Activated CD8-positive, alpha-beta memory T cell treated with anti-CD3 and anti-CD28 coated beads for 48 hours (primary cell): ENCODE results near the gene TULP4.
"Not testable (repeated sequence)": the region's sequence is repeated elsewhere in the genome, so short reads cannot be mapped to it uniquely, and the experiment has no call there.

Experiments
- DNase-seq, 3 experiments: peaks; one replicate each; pipeline ENCODE4 v3.0.0-alpha.2; 2020; ENCODE audit warnings: low read depth in 2 of 3, low spot score in 2 of 3

The TULP4 gene

DNA sequence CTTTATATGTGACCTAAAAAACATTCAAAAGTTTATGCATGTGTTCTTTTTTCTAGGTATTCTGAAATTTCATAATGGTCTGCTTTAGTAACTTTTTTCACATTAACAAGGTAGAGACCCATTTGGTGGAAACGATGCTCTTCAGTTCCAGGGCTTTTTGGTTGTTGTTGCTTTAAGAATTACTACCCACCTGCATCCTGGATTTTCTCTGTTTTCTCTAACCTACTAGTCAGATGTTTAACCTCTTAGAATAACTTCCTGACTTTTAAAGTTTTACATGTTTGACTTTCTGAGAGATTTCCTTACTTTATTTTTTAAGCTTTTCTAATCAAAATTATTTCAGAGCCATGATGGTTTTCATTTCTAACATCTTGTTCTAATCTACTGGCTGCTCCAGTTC, 14.9 kb downstream of the TULP4 start:
- no peak for DNase-seq

GRCh38 chr6:158328952-158329351, 16.7 kb downstream of the TULP4 start:
- no peak for DNase-seq

DNA sequence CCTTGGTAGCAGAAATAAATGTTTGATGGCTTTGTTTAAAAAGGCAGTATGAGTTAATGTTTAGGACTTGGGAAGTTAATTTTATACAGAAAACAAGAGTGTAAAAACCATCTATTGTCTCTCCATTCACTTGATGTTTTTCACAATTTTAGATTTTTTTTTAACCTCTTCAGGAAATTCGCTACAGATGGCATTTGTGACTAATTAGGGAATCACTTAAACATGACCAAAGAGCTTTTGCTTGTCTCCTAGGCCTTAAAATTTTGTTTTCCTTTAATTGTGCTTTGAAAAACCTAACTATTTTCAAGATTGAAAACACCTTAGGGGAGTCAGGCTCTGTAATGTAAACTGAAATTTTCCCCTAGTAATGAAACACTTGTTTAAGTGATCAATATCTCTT, 17.3 kb downstream of the TULP4 start:
- DNase-seq, result no peak

GRCh38 chr6:158330016-158330415, 17.8 kb downstream of the TULP4 start:
- no peak for DNase-seq

GRCh38 chr6:158332237-158332636, 20.0 kb downstream of the TULP4 start:
- no peak for DNase-seq

GRCh38 chr6:158333094-158333493, 20.8 kb downstream of the TULP4 start:
- no peak for DNase-seq

GRCh38 chr6:158334534-158334933, 22.3 kb downstream of the TULP4 start:
- no peak for DNase-seq

GRCh38 chr6:158337332-158337731, 25.1 kb downstream of the TULP4 start:
- DNase-seq, result no peak

GRCh38 chr6:158338311-158339112, 26.2 kb downstream of the TULP4 start:
- no peak for DNase-seq

DNA sequence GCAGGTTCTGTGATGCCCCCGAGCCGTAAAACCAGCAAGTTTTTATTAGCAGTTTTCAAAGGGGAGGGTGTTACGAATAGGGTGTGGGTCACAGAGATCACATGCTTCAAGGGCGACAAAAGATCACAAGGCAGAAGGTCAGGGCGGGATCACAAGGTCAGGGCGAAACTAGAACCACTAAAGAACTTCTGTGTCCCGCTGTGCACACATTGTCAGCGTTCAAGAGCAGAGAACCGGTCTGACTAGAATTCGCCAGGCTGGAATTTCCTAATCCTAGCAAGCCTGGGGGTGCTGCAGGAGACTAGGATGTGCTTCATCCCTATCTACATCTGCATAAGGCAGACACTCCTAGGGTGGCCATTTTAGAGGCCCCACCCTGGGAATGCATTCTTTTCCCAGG, 26.9 kb downstream of the TULP4 start:
- DNase-seq, result not testable (repeated sequence)

DNA sequence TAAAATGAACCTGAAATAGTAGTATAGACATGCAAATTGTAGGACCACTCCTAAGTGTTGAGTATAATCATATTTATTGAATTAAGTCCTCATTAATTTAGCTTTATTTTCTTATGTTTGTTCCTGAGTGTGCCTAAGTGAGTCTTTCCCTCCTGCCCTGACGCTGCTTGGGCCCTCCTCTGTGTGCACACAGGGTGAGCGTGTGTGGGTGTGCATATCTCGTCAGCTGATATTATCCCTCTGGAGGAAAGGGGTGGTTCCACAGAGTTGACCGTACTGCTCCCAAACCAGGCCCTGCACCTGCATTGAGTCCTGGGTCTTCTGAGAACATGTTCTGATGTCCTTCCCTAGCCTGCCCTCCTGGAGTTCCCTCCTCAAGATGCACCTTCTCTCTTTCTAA, 28.0 kb downstream of the TULP4 start:
- no peak for DNase-seq

DNA sequence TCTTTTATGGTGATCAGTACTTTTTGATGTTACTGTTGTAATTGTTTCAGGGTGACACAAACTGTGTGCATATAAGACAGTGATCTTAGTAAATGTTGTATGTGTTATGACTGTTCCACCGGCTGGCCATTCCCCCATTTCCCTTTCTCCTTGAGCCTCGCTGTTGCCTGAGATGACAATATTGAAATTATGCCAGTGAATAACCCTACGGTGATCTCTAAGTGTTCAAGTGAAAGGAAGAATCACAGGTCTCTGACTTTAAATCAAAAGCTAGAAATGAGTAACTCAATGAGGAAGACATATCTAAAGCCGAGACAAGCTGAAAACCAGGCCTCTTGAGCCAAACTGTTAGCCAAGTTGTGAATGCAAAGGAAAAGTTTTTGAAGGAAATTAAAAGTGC, 32.3 kb downstream of the TULP4 start:
- no peak for DNase-seq

- not testable (repeated sequence) for DNase-seq
Measured at GRCh38 chr6:158345444-158345843, 33.2 kb downstream of the TULP4 start.

- DNase-seq, result no peak
Measured at GRCh38 chr6:158347335-158347734, 35.1 kb downstream of the TULP4 start.

DNA sequence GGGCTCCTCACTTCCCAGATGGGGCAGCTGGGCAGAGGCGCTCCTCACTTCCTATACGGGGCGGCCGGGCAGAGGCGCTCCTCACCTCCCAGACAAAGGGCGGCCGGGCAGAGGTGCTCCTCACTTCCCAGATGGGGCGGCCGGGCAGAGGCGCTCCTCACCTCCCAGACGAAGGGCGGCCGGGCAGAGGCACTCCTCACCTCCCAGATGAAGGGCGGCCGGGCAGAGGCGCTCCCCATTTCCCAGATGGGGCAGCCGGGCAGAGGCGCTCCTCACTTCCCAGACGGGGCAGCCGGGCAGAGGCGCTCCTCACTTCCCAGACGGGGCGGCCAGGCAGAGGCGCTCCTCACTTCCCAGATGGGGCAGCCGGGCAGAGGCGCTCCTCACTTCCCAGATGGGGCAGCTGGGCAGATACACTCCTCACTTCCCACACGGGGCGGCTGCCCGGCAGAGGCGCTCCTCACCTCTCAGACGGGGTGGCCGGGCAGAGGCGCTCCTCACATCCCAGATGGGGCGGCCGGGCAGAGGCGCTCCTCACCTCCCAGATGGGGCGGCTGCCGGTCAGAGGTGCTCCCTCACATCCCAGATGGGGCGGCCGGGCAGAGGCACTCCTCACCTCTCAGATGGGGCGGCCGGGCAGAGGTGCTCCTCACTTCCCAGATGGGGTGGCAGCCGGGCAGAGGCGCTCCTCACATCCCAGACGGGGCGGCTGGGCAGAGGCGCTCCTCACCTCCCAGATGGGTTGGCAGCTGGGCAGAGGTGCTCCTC, 36.7 kb downstream of the TULP4 start:
- DNase-seq, result not testable (repeated sequence)

DNA sequence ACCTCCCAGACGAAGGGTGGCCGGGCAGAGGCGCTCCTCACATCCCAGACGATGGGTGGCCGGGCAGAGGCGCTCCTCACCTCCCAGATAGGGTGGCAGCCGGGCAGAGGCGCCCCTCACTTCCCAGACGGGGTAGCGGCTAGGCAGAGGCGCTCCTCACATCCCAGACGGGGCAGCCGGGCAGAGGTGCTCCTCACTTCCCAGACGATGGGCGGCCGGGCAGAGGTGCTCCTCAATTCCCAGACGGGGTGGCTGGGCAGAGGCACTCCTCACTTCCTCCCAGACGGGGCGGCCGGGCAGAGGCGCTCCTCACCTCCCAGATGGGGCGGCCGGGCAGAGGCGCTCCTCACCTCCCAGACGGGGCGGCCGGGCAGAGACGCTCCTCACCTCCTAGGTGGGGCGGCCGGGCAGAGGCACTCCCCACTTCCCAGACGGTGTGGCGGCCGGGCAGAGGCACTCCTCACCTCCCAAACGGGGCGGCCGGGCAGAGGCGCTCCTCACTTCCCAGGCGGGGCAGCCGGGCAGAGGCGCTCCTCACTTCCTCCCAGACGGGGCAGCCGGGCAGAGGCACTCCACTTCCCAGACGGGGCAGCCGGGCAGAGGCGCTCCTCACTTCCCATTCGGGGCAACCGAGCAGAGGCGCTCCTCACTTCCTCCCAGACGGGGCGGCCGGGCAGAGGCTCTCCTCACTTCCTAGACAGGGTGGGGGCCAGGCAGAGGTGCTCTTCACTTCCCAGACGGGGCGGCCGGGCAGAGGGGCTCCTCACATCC, 37.4 kb downstream of the TULP4 start:
- not testable (repeated sequence) for DNase-seq

GRCh38 chr6:158350731-158351130, 38.5 kb downstream of the TULP4 start:
- DNase-seq, result not testable (repeated sequence)

DNA sequence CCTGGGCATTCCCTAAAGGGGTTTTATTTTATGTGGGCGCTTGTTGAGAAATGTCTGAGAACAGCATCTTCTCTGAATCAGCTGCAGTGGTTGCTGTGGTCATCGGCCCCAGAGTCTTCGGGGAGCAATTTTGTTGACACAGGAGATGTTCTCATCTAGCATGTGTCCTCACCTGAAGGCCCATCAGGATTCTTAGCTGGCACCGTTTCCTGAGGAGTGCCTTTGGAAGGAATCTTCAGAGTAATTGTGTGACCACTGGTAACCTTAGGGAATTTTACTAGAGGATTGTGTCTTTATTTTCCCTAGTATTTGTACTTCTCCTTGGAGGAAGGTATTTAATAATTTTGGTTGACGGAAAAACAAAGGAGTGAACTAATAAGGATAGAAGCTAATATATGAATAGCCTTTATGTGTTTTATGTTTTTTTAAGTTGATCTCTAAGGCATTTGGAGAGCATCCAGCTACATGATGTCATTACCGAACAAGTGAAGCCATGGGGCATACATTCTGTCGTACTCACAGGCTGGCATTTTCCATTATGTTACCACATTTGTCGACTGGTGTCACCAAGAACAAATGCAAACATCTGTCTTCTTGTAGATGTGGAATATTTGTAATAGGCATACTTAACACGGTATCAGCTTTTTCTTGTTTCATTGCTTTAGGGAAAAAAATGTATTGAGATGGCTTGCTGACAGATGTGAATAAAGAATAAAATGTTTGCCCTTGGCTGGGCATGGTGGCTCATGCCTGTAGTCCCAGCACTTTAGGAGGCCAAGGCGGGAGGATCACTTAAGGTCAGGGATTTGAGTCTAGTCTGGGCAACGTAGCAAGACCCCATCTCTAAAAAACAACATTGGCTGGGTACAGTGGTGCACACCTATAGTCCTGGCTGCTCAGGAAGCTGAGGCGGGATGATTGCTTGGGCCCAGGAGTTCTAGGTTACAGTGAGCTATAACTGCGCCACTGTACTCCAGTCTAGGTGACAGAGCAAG, 41.9 kb downstream of the TULP4 start:
- DNase-seq, result no peak

DNA sequence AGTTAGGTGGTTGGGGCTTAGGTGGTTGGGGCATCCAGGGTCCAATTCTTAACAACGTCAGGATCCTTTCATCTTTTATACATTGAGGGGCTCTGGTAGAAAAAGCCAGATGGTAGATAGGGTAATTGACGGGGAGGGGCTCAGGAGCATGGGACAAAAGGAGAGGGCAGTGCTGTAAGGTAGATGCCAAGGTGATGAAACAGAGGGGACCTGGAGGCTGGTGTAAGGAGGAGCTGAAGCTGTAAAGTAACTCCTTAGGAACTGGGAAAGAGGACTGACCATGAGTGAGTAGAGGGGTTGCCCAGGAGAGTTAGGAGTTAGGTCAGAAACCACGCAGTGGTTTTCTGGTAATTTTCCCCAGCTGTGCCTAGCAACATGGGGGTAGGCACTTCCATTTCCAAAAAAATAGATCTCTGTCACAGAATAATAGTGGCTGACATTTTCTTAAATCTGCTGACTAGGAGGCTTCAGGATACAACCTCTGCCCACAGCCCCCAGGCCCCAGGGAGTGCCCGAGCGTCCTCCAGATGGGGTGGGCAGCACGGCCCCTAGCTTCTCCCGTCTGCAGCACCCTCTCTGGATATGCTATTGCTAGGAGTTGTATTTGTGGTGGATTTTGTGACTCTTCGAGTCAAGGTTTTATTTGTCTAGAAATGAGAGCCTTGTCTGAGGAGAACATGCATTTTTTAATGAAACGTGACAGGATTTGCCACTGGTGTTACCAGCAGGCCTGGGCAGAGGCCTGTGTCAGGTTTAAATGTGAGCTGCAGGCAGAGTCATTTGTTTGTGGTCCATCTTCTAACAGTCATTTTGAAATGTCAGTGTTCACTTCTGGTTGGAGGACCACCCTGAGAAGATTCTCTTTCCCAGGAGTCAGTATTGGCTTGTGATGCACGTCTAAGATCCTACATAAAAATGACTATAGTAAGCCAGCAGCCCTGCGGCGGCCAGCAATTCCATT, 44.6 kb downstream of the TULP4 start:
- DNase-seq, result no peak
